Left ventricle myocardium superior (tissue), 1 donor: ENCODE measurements around the gene SPACDR. TPM values are rescaled to one million over a fixed set of nuclear protein-coding genes. Genes with fewer than 3 reads are reported as not detected.
A peak's percentile ranks its signal among the peaks of the same experiment; 100 is the strongest.

Experiments used
- ATAC-seq: fragments of 200-7000 bp; cut with Tn5 transposase; one replicate; pipeline ENCODE4 v1.9.1; 2020; ENCODE audit warnings: mild to moderate bottlenecking, moderate library complexity
- DNase-seq: peaks from one replicate; pipeline ENCODE4 v3.0.0-alpha.2; 2020
- intact Hi-C: fragments of 100-400 bp; cut with micrococcal nuclease; formaldehyde crosslinking; loops from one replicate; pipeline ENCODE4 v1.11.0; 2022
- total RNA-seq: library from RNA; stranded (reverse); fragmentation: NEBNext Ultra II Directional; extraction: Animal tissue kit (Norgen Biotek cat#: 25700); gene quantifications from one replicate; pipeline ENCODE4 v1.2.1, GENCODE V29; 2021
- donor health status: DM: no; HTN: yes; CAD: no; lungs with severe emphysema.

Gene SPACDR
- total RNA-seq, 1 donor from 2014 or later: 0.32 TPM

DNA sequence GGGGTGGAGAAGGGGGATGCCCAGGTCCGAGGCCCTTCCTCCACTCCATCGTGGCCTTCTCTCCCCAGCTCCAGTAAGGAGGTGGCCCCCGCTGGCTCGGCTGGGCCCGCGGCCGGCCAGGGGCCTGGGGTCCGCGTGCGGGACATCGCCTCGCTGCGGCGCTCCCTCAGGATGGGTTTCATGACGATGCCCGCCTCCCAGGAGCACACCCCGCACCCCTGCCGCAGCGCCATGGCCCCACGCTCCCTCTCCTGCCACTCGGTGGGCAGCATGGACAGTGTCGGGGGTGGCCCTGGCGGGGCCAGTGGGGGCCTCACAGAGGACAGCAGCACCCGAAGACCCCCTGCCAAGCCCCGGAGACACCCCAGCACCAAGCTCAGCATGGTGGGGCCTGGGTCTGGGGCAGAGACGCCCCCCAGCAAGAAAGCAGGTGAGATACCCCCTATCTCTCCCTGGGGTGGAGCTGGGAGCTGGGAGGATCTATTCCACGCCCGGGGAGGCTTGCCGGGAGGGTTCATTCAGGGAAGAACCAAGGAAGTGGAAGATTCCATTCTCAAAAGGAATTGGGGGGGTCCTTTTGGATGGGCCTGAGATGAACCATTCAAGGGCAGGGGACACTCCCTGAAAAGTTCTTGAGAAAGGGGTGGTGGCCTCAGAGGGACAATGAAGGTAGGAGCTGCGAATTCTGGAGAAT, 22.8 kb upstream of the SPACDR start:
- DNase-seq (no peak), ATAC-seq (no peak)
- intact Hi-C loops: no loop called here

GRCh38 chr7:100486111-100486636, 22.1 kb upstream of the SPACDR start:
- ATAC-seq: no peak
- intact Hi-C loops: no loop called here
- no peak for DNase-seq

GRCh38 chr7:100485471-100485876, 21.4 kb upstream of the SPACDR start:
- intact Hi-C loops: no loop called here
- DNase-seq: no peak
- no peak for ATAC-seq

DNA sequence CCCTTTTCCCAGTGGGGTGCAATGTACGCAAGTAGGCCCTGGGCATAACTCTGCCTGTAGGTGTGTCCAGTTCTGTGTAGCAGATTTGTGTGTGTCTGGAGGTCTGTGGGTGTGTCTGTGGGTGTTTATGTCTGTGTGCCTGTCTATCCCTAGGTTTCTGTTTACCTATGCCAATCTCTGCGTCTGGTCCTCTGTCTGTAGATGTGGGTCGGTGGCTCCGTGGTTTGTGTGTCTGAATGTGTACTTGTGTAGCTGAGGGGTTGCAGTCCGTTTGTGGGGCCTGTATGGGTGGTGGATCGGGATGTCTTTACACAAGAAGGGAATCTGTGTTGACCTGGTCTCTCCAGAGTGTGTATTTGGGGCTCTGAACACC, 20.6 kb upstream of the SPACDR start:
- DNase-seq (no peak), ATAC-seq (no peak)
- intact Hi-C loops: loop anchor here (5.0 kb wide), 1 partner anchor 63 kb away; no protein-coding TSS in a partner anchor

DNA sequence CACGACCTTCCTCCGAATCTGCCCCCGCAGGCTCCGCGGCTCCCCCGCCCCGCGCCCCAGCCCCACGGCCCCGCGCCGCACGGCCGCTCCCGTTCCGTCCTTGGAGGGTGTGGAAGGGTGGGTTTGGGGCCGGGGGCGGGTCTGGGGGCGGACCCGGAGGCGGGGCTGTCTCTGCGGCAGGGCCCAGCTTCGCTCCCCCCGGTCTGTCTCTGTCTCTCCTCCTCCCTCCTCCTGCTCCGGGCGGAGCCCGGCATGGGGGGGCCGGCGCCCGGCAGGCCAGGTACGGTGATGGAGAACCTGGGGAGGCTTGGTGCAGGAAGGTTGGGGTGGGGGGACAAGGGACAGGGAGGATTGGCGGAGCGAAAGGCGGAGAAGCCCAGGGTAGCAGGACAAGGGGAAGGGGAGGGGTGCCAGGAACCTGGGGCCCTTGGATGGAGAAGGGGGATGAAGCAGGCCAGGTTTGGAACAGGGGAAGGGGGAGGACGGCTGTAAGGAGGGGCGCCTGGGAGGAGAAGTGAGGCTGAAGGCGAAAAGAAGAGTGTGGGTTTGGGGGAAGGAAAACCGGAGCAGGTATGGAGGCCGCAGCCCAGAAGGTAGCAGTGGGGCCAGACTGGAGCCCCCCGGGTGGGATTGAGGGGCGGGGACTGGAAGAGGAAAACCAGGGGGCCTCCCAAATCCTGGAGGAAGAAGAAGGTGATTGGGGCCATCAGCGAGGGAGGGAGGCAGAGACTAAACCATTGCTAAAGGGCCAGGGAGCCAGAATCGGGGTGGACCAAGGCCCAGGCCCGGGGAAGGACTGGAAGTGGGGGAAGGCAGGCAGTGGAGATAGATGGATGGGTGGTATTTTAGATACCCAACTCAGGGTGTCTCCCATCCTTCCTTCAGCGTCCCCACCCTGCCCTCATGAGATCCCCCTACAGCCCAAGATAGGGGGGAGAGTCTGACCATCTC, 19.9 kb upstream of the SPACDR start, which contains the start of gene NYAP1:
Gene NYAP1, plus strand, starts transcription at position 206 of the 951 bp plus-strand sequence. CDS start 1,385 bp downstream, outside the sequence.
- ATAC-seq (peak; percentile 56), DNase-seq (peak; percentile 73)
- intact Hi-C loops: loop anchor here (5.0 kb wide), 1 partner anchor 63 kb away; no protein-coding TSS in a partner anchor

- DNase-seq (peak; percentile 86), ATAC-seq (peak; percentile 50)
- intact Hi-C loops: loop anchor here (5.0 kb wide), 1 partner anchor 64 kb away; no protein-coding TSS in a partner anchor
Observed at GRCh38 chr7:100483090-100483721, 19.1 kb upstream of the SPACDR start.

- intact Hi-C loops: loop anchor here (5.0 kb wide), 1 partner anchor 65 kb away; no protein-coding TSS in a partner anchor
- ATAC-seq (no peak), DNase-seq (no peak)
Observed at GRCh38 chr7:100482728-100483089, 18.6 kb upstream of the SPACDR start.

DNA sequence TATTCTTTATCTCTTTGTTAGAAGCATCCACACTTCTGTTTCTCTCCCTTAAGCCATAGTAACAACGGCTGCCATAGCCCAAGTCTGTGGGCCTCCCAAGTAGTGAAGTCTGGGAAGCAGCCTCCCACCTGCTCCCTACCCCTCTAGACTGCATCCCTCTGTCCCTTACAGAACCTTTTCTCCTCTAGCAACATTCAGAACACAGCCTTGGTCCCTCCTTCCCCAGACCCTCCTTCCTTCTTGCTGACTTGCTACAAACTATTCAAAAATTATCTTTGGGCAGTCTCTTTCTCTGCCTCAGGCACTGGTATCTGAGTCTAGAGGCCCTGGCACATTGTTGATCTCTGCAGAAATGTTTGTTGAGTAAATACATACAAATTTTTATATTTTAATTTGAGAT, 17.4 kb upstream of the SPACDR start:
- no peak for DNase-seq
- intact Hi-C loops: loop anchor here (5.0 kb wide), 1 partner anchor 66 kb away; no protein-coding TSS in a partner anchor

GRCh38 chr7:100478958-100479660, 15.0 kb upstream of the SPACDR start, which contains the start of gene TSC22D4:
TSS of gene TSC22D4 (minus strand) at chr7:100479214. CDS start at chr7:100478038, 1,176 bp downstream.
- ATAC-seq (peak; percentile 90), DNase-seq (peak; percentile 97)
- intact Hi-C loops: no loop called here

More for the DNA sequence above, 17.4 kb upstream of the SPACDR start:
- ATAC-seq: no peak

DNA sequence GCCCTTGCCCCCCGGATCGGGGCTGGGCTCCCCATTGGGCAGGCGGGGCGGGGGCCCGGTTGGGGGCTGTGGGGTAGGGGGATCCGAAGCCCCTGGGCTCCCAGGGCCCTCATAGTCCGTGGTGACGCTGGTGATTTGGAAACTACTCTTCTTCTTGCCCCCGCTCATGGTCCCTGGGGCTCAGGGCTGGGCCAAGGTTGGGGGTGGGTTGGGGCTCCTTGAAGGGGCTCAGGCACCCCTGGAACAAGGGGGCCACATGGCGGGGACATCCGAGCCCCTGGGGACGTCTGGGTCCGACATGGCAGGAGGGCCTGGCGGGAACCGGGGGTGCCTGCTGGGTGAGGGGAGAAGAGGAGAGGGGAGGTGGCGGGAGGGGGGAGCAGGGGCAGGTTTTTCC, 13.8 kb upstream of the SPACDR start:
- intact Hi-C loops: no loop called here
- DNase-seq (no peak), ATAC-seq (no peak)

- no peak for DNase-seq
- intact Hi-C loops: no loop called here
- ATAC-seq: no peak
Observed at GRCh38 chr7:100476903-100477870, 13.1 kb upstream of the SPACDR start.

DNA sequence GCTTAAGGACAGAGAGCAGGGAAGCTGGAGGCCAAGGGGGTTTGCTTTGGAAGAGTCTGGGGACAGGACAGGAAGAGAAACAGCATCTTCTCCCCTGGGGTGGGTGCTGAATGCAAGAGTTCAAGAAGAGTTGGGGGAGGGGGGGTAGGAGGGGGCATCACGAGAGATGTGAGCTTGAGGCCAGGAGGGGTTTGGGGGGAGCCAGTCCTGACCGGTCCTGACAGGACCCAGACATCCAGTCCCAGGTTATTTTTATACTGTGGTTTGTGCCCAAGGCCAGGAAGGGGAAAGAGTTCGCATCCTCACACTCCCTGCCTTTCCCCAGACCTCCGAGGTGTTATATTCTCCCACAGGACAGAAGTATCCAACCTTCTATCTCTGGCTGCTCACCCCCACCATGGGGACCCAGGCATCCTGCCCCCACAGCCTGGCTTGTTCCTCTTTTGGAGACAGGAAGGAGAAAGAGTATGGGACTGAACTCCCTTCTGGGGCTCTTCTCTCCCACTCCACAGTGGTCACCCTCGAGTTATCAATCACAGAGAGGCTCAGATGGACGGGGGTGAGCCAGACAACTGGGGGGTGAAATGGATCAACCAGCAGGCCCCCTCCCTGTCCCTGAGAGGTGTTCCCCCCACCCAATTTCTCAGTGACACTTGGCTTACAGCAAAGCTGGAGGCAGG, 12.2 kb upstream of the SPACDR start:
- DNase-seq: no peak
- peak; percentile 44 for ATAC-seq
- intact Hi-C loops: no loop called here

GRCh38 chr7:100475549-100475948, 11.5 kb upstream of the SPACDR start:
- DNase-seq (peak; percentile 79), ATAC-seq (peak; percentile 13)
- intact Hi-C loops: no loop called here

DNA sequence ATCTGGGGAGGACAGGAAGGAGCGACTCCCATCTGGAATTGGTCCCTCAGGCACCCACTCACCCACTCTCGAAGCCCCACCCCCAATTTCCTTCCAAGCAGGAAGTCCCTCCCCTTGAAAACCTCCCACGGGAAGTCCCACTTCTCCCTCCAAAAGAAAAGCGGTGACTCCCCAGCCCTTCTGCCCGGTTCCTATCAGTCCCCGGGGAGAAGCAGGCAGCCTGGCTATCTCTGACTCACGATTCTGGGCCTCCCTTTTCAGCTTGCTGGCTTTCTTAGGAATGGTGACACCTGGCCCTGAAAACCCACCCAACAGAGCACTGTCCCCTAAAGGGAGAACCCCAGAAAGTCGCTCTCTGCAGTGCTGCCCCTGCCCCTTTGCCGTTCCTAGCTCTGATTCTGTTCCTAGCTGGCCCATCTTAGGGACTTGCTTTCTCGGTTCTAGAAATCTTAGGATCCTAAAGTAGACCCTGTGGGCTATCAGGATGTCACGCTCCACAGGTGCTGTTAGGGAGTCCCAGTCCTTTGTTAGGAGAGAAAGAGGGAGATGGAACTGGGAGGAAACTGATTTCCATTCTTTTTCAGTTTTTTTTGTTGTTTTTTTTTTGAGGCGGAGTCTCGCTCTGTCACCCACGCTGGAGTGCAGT, 8.9 kb upstream of the SPACDR start:
- peak; percentile 45 for DNase-seq
- no peak for ATAC-seq
- intact Hi-C loops: no loop called here

DNA sequence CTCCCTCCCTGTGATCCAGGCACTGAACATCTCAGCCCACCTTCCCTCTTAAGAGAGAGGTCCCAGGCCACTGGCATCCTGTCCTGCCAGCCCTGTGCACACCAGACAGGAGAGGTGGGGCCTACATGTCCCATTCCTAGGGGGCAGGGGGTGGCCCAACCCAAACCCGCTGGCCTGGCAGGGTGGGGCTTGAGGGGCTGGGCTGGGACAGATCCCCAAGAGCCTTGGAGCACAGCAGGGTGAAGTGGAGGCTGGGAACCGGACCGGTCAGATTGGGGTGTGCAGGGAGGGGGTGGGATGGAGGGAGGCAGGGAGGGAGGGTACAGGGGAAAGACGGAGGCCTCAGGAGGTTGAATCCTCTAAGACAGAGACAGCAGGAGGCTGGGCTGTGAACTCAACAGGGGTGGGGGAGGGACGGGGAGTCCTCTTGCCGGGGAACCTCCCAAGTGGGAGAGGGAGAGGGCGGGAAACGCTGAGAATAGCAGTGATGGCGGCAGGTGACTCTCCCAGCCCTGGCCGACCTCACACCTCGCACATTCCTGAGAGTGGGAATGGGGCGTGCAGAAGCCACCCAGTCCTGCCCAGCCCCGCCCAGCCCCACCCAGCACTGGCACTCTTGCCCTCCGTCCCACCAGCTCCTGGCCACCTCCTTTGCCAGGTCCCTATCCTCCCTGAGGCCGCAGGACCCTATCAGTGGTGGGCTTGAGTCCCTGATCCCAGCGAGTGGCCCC, 8.2 kb upstream of the SPACDR start:
- intact Hi-C loops: no loop called here
- DNase-seq: no peak
- no peak for ATAC-seq

GRCh38 chr7:100471021-100471420, 7.0 kb upstream of the SPACDR start:
- ATAC-seq: peak; percentile 3
- intact Hi-C loops: no loop called here
- peak; percentile 57 for DNase-seq
